ENCODE data around the gene ALAS1.

Gene ALAS1

GRCh38 chr3:52197499-52197841 is 490 bp upstream of the ALAS1 start:
- no peak for FAIRE-seq

DNA sequence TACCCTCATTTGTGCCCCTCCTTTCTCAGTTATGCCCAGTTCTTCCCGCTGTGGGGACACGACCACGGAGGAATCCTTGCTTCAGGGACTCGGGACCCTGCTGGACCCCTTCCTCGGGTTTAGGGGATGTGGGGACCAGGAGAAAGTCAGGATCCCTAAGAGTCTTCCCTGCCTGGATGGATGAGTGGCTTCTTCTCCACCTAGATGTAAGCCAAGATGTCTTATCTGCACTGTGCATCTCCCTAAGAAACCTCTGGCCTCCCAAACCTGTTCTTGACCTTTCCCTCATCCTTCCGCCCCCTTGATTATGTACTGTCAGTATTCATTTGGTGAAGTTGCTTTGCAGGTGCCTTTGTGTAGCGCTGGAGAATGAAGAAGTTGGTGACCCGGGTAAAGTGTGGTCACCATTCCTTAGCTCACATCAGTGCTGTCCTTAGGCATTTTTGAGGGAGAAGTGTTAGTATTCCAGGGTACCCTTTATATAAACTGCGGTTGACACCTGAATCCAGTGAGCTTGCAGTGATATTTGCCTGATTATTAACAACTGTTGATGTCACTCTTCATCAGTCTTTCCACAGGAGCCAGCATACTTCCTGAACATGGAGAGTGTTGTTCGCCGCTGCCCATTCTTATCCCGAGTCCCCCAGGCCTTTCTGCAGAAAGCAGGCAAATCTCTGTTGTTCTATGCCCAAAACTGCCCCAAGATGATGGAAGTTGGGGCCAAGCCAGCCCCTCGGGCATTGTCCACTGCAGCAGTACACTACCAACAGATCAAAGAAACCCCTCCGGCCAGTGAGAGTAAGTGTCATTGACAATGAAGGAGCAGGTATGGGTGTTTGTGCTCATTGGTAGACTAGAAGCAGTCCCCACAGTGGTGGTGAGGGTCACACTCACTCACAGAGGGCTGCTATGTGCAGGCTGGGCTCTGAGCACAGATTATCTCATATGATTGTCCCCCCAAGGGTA is 966 bp downstream of the ALAS1 start:
- FAIRE-seq, result peak; percentile 56
- DNase-seq (ENCODE audit: insufficient read length, low spot score), result no peak

More at GRCh38 chr3:52197499-52197841, 490 bp upstream of the ALAS1 start:
- DNase-seq (ENCODE audit: insufficient read length, low spot score), result no peak

- no peak for DNase-seq (ENCODE audit: insufficient read length, low spot score)
- FAIRE-seq, result no peak
Observed at GRCh38 chr3:52200981-52201679, 3.2 kb downstream of the ALAS1 start.

- DNase-seq (ENCODE audit: insufficient read length, low spot score) (no peak), FAIRE-seq (peak; percentile 58)
Observed at GRCh38 chr3:52202384-52203077, 4.6 kb downstream of the ALAS1 start.

- FAIRE-seq (no peak), DNase-seq (ENCODE audit: insufficient read length, low spot score) (no peak)
Observed at GRCh38 chr3:52203701-52204100, 5.7 kb downstream of the ALAS1 start.

GRCh38 chr3:52204337-52205073 is 6.5 kb downstream of the ALAS1 start:
- FAIRE-seq, result no peak
- DNase-seq (ENCODE audit: insufficient read length, low spot score), result no peak

- FAIRE-seq, result no peak
Observed at GRCh38 chr3:52205727-52206372, 7.9 kb downstream of the ALAS1 start.

DNA sequence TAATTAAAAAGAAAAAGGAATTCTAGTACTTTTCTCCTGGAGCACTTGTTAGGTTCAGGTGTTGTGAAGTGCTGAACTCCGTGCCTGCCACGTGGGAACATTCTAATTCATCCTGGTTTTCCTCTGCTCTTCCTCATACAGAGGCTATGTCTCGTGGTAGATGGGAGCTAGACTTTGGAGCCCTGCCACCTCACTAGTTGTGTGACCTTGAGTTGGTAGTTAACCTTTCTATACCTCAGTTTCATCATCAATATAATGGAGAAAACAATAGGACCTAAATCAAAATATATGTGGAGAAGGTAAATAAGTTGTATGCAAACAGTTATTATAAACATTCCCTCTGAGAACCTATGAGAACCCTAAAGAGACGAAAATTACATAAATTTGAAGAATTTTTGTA is 10.6 kb downstream of the ALAS1 start:
- no peak for FAIRE-seq

More at GRCh38 chr3:52205727-52206372, 7.9 kb downstream of the ALAS1 start:
- DNase-seq (ENCODE audit: insufficient read length, low spot score), result no peak

DNA sequence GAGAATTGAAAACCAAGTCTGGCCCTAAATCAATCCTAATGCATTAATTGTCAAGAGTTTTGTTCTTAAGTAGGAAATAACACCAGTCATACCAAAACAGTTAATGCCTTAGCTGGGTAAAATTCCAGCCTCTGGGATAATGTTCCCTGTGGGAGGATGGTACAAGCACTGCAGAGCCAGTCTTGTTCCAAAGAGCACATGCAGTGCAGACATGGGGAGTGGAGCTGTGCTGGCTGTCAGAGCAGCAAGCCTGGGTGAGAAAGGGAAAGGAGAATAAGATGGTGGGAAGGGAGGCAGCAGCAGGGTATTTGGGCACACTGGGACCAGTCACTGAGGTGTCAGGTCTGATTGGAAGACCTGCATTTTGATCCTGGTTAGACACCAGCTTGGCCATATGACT is 12.1 kb downstream of the ALAS1 start:
- DNase-seq (ENCODE audit: insufficient read length, low spot score) (no peak), FAIRE-seq (no peak)

More for the DNA sequence above, 10.6 kb downstream of the ALAS1 start:
- DNase-seq (ENCODE audit: insufficient read length, low spot score), result no peak

GRCh38 chr3:52210550-52211046 is 12.6 kb downstream of the ALAS1 start:
- DNase-seq (ENCODE audit: insufficient read length, low spot score), result no peak
- FAIRE-seq, result no peak

GRCh38 chr3:52211268-52211891 is 13.4 kb downstream of the ALAS1 start:
- FAIRE-seq (no peak), DNase-seq (ENCODE audit: insufficient read length, low spot score) (no peak)

DNA sequence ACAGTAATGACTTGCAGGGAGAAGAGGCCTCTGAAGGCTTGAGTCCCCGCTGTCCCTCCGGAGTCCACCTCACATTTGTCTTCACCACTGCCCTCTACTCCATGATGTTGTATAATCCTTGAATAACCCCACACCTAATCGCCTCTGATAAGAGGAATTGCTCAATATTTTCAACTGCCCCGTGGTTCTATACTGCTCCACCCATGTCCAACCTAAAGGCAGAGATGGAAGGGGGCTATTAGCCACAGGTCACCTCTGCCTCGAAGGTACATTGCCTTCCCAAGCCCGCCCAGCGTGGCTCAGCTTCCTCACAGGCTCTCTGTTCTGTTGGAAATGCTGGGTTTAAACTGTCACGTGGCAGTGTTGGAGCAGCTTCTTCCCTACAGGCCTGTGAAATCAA is 15.0 kb downstream of the ALAS1 start:
- no peak for FAIRE-seq
- no peak for DNase-seq (ENCODE audit: insufficient read length, low spot score)

GRCh38 chr3:52213901-52214300 is 15.9 kb downstream of the ALAS1 start:
- DNase-seq (ENCODE audit: insufficient read length, low spot score) (no peak), FAIRE-seq (no peak)

GRCh38 chr3:52215351-52215750 is 17.4 kb downstream of the ALAS1 start:
- FAIRE-seq, result no peak
- DNase-seq (ENCODE audit: insufficient read length, low spot score), result no peak

DNA sequence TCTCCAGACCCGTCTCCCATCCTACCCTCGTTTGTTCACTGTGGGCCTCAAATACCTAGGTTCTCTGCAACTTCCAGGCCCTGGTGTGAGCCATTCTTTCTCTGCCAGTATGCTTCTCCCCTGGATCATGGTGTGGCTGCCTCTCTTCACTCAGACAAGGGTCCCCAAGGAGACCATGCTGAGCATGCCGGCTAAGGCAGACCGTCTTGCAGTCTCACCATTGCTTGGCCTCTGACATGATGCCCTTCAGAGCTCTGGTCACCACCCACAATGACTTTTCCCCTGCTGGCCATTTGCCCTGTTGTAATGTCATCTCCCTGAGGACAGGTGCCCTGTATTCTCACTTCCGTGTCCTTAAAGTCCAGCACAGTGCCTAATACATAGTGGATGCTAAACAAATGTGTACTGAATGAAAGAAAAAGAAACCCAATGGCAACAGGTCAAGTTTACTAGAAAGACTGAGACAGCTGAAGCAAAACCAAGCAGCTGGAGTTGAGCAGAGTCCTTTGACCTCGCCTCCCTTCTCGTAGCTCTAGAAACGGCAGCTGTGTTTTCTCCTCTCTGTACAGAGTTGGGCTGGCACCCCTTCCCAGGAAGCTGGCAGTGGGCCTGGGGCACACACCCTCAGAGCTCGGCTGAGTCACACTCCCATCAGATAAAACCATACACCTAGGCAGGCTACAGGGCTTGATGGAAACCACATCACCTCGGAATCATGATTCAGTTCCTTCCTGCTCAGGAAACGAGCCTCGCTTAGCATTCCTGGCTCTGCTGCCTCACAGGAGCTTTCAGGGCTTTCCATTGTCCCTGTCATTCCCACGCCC is 18.8 kb downstream of the ALAS1 start:
- DNase-seq (ENCODE audit: insufficient read length, low spot score) (no peak), FAIRE-seq (no peak)

DNA sequence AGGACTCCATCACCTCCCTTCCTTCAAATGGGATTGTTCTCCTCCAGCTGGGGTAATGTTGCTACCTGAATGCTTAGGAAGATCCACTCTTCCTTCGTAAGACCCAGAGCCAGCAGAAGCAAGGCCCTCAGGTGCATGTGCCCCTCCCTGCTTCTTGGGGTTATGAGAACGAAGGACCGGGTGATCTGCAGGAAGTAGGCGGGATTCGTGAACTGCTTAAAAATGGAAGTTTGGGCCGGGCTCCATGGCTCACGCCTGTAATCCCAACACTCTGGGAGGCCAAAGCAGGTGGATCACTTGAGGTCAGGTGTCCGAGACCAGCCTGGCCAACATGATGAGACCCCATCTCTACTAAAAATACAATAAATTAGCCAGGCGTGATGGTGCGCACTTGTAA is 19.4 kb downstream of the ALAS1 start:
- DNase-seq (ENCODE audit: insufficient read length, low spot score) (no peak), FAIRE-seq (no peak)

- FAIRE-seq, result peak; percentile 8
Observed at GRCh38 chr3:52218026-52218425, 20.1 kb downstream of the ALAS1 start.

DNA sequence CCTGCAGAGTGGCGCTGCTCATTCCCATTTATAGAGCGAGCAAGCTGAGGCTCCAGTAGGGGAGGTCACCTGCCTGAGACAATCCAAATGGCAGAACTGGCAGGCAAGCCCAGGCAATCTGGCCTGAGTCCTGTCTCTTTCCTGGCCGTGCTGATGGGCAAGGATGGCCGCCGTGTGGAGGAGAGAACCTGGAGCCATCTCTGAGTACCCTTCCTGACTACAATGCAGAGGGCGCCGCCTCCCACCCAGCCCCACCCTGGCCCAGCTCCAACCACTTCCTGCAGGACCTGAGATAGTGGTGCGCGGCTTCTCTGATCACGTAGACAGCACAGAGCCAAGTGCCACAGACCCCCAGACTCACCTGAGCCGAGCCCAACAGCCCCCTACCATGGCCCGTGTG is 20.5 kb downstream of the ALAS1 start:
- DNase-seq (ENCODE audit: insufficient read length, low spot score) (no peak), FAIRE-seq (no peak)

More at GRCh38 chr3:52218026-52218425, 20.1 kb downstream of the ALAS1 start:
- no peak for DNase-seq (ENCODE audit: insufficient read length, low spot score)

All from GM19239 (cell line).